Measurements from ENCODE around the gene EIF3L. TPM values are rescaled to one million over a fixed set of nuclear protein-coding genes. Genes with fewer than 3 reads are reported as not detected.

Gene EIF3L
- total RNA-seq, 4 donors from 2014 or later: 89.4 to 292 (median 217) TPM

DNA sequence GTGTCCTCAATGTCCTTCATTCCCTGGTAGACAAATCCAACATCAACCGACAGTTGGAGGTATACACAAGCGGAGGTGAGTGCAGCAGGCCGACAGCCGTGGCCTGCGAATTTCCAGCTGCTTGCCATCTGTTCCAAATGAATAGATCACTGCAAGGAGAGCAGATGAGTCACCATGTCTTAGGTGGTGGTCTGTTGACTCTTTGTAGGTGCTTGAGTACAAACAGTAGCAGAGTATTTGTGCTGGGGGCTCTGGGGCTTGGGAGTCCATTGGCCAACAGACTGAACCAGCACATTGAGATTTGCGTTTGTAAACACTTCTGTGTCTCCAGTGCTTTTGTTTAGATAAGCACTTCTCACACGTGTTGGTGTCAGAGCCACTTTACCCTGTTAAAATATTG, 21.1 kb downstream of the EIF3L start:
- DNase-seq: no peak
- Histone ChIP-seq H3K27ac (no peak overlapping the region), H3K9me3 (no peaks in the 10 kb centered on the region), H3K36me3 (peaks cover 0 to 78% (median 37%) of the 10 kb centered on the region in 4 donors), H3K27me3 (no peaks in the 10 kb centered on the region), H3K4me3 (no peak overlapping the region), H3K4me1 (no peaks in the 10 kb centered on the region)
- TF ChIP-seq EP300 (IDR thresholded peaks at IDR 0.05; ENCODE audit: low read depth): no peak
- no peak for TF ChIP-seq POLR2A (IDR thresholded peaks at IDR 0.05)
- TF ChIP-seq POLR2AphosphoS5 (IDR thresholded peaks at IDR 0.05): no peak
- TF ChIP-seq, protein P1, sequence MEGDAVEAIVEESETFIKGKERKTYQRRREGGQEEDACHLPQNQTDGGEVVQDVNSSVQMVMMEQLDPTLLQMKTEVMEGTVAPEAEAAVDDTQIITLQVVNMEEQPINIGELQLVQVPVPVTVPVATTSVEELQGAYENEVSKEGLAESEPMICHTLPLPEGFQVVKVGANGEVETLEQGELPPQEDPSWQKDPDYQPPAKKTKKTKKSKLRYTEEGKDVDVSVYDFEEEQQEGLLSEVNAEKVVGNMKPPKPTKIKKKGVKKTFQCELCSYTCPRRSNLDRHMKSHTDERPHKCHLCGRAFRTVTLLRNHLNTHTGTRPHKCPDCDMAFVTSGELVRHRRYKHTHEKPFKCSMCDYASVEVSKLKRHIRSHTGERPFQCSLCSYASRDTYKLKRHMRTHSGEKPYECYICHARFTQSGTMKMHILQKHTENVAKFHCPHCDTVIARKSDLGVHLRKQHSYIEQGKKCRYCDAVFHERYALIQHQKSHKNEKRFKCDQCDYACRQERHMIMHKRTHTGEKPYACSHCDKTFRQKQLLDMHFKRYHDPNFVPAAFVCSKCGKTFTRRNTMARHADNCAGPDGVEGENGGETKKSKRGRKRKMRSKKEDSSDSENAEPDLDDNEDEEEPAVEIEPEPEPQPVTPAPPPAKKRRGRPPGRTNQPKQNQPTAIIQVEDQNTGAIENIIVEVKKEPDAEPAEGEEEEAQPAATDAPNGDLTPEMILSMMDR (IDR thresholded peaks at IDR 0.05): no peak
- WGBS, 2 donors (ENCODE audit: low coverage in 1 of 2): 0 to 78% methylated on average over 1 to 7 of the region's 7 CpGs
- intact Hi-C loops (cut with DNase I; ENCODE audit: low total_unique reads): no loop called here
- in situ Hi-C loops (cut with MboI; ENCODE audit: low pct_ligation_motif_present in 1 of 4, low pct_unique_long_range_greater_than_20kb in 1 of 4, low sequenced_read_pairs in 3 of 4): no loop called here

DNA sequence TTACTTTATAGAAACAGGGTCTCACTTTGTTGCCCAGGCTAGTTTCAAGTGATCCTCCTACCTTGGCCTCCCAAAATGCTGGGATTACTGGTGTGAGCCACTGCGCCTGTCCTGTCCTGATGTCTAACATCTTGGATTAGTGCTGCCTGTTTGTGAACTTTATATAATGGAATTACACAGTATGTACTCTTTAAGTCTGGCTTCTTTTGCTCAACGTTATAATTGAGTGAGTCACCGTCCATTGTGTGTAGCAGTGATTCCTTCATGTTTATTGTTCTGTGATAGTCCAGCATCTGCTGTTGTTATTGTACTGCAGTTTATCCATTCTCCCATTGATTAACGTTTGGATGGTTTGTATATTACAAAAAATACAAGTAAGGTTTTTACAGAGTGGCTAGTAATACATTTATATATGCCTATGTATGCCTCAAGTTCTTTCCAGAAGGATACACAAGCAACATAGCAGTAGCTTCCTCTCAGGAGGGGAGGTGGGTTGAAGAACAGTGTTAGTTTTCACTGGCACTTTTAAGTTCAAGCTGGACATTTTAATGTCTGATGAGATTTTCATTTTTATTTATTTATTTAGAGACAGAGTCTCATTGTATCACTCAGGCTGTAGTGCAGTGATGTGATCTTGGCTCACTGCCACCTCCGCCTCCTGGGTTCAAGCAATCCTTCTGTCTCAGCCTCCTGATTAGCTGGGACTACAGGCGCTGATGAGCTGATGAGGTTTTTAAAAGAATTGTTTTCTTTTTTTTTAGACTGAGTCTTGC, 31.6 kb downstream of the EIF3L start:
- Histone ChIP-seq H3K4me1 (peaks cover 0 to 13% (median 6%) of the 10 kb centered on the region in 4 donors), H3K36me3 (peaks cover 0 to 64% (median 28%) of the 10 kb centered on the region in 4 donors), H3K27me3 (no peaks in the 10 kb centered on the region), H3K27ac (peak overlapping the region in 3 of 4 donors; percentile 5 to 48 (median 26)), H3K9me3 (no peaks in the 10 kb centered on the region), H3K4me3 (no peak overlapping the region)
- intact Hi-C loops (cut with DNase I; ENCODE audit: low total_unique reads) (no loop called here), in situ Hi-C loops (cut with MboI; ENCODE audit: low pct_ligation_motif_present in 1 of 4, low pct_unique_long_range_greater_than_20kb in 1 of 4, low sequenced_read_pairs in 3 of 4) (no loop called here)
- no peak for DNase-seq
- WGBS, 2 donors (ENCODE audit: low coverage in 1 of 2): 65 to 72% methylated on average over 4 to 6 of the region's 6 CpGs
- TF ChIP-seq, protein P1 (IDR thresholded peaks at IDR 0.05): no peak
- TF ChIP-seq POLR2A (IDR thresholded peaks at IDR 0.05) (no peak), POLR2AphosphoS5 (IDR thresholded peaks at IDR 0.05) (no peak), EP300 (IDR thresholded peaks at IDR 0.05; ENCODE audit: low read depth) (no peak)

DNA sequence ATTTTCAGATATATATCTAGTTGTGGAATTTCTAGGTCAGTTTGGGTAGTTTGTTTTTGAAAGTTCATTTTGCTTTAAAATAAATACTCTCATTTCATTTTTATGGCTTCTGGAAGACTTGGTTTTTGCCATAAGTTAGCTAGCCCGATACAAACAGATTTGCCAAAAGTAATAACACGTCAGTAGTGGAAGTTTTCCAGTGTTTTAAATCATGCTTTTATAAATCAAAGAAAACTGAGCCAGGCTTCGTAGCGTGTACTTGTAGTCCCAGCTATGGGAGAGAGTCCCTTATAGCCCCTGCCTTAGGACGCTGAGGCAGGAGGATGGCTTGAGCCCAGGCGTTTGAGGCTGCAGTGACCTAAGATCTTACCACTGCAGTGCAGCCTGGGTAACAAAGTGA, 35.2 kb downstream of the EIF3L start:
- H3K4me1 ChIP-seq: peaks cover 8 to 28% (median 9%) of the 10 kb centered on the region in 4 donors
- no peak overlapping the region for H3K4me3 ChIP-seq
- H3K27me3 ChIP-seq: no peaks in the 10 kb centered on the region
- intact Hi-C loops (cut with DNase I; ENCODE audit: low total_unique reads): no loop called here
- H3K36me3 ChIP-seq: peaks cover 0 to 49% (median 21%) of the 10 kb centered on the region in 4 donors
- TF ChIP-seq POLR2AphosphoS5 (IDR thresholded peaks at IDR 0.05): peak in 1 of 3 donors; percentile 19
- TF ChIP-seq EP300 (IDR thresholded peaks at IDR 0.05; ENCODE audit: low read depth): no peak
- TF ChIP-seq, protein P1 (IDR thresholded peaks at IDR 0.05): no peak
- DNase-seq: no peak
- no peaks in the 10 kb centered on the region for H3K9me3 ChIP-seq
- in situ Hi-C loops (cut with MboI; ENCODE audit: low pct_ligation_motif_present in 1 of 4, low pct_unique_long_range_greater_than_20kb in 1 of 4, low sequenced_read_pairs in 3 of 4): no loop called here
- WGBS, 2 donors (ENCODE audit: low coverage in 1 of 2): 62 to 80% methylated on average over 3 to 6 of the region's 6 CpGs
- peak overlapping the region; percentile 47 to 85 (median 71) for H3K27ac ChIP-seq

DNA sequence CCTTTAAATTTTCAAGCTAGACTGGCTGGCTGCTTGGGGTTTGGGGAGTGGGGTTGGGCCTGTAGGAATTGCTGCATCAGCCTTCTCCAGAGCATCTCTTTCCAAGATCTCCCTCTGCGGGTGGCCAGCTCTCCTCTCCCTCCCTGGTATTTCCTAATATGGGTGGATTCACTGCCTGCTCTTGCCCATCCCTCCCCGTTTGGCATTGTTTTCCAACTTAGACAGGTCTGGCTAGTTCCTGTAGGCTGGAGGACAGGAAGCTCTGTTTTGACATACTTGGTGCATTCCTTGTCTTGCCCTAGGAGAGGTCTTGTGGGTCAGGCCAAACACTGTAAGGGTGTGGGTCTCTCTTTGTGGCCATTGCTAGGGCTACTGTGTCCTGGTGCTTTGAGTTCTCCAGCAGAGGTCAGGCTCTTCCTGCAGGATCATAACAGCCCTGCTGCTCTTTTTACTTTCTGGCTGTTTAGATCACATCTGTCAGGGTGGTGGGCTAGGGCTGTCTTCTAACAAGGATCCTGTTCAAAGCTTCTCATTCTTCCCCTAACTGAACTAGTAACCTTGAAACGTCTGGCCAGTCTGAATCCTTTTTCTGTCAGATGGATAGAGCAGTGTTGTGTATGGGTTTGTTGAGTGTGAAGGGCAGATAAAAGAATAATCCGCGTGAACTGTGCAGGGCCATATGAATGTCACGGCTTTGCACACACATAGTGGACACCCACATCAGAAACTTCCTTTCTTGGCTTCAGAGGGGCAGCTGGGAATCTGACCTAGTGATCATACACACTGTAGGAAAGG, 38.6 kb downstream of the EIF3L start:
- Histone ChIP-seq H3K27ac (peak overlapping the region; percentile 40 to 85 (median 71)), H3K4me1 (peaks cover 9 to 36% (median 15%) of the 10 kb centered on the region in 4 donors), H3K4me3 (no peak overlapping the region), H3K27me3 (no peaks in the 10 kb centered on the region), H3K9me3 (no peaks in the 10 kb centered on the region), H3K36me3 (peaks cover 0 to 21% (median 9%) of the 10 kb centered on the region in 4 donors)
- DNase-seq: no peak
- 65% methylated on average over 6 of the region's 6 CpGs; no CpG with 5 or more reads in 1 of the 2 donors for WGBS, 2 donors (ENCODE audit: low coverage in 1 of 2)
- intact Hi-C loops (cut with DNase I; ENCODE audit: low total_unique reads): no loop called here
- TF ChIP-seq POLR2AphosphoS5 (IDR thresholded peaks at IDR 0.05) (peak in 1 of 3 donors; percentile 9), EP300 (IDR thresholded peaks at IDR 0.05; ENCODE audit: low read depth) (no peak), POLR2A (IDR thresholded peaks at IDR 0.05) (no peak)
- TF ChIP-seq, protein P1 (IDR thresholded peaks at IDR 0.05): peak in 3 of 5 experiments; percentile 22 to 38 (median 33)
- in situ Hi-C loops (cut with MboI; ENCODE audit: low pct_ligation_motif_present in 1 of 4, low pct_unique_long_range_greater_than_20kb in 1 of 4, low sequenced_read_pairs in 3 of 4): no loop called here

All from transverse colon (tissue), 4 donors.